HEK293 (cell line): ENCODE measurements around the gene MVB12B.

Experiments
- CTCF ChIA-PET: fragments of 350-600 bp; formaldehyde crosslinking; extraction: SDS; loops from one replicate; lab custom pipeline; 2021; ENCODE audit warnings: antibody characterized with exemption; lab: Yijun Ruan, JAX
- POLR2A ChIA-PET: fragments of 300-600 bp; formaldehyde crosslinking; extraction: SDS; loops from one replicate; lab custom pipeline; 2020; ENCODE audit warnings: antibody characterized with exemption, inconsistent platforms; lab: Yijun Ruan, JAX
- H3K27ac ChIP-seq: fragments of 200-500 bp; sonication (Bioruptor generic); 2 replicates; pipeline ENCODE4 v1.5.1; 2014; ENCODE audit warnings: low read depth, low read length, control low read depth, inconsistent platforms; ENCODE audit errors: extremely low read depth
- H3K36me3 ChIP-seq, 2 experiments: fragments of 200-500 bp in 1 of 2; sonication (Bioruptor generic) in 1 of 2; 1 replicate in 1 of 2; 2 replicates in 1 of 2; pipeline ENCODE4 v1.5.1; 2014 to 2017; ENCODE audit warnings: inconsistent platforms in 2 of 2, low read length in 2 of 2; ENCODE audit not compliant: control insufficient read depth in 2 of 2, insufficient read depth in 1 of 2
- H3K4me1 ChIP-seq: fragments of 200-500 bp; sonication (Bioruptor generic); 2 replicates; pipeline ENCODE4 v1.5.1; 2014; ENCODE audit warnings: mild to moderate bottlenecking, low read length, inconsistent platforms; ENCODE audit not compliant: control insufficient read depth, insufficient read depth
- H3K4me3 ChIP-seq: 2 replicates; pipeline ENCODE4 v1.5.1; 2011; ENCODE audit warnings: low read depth, mild to moderate bottlenecking, control low read depth, low read length, moderate library complexity
- H3K9me3 ChIP-seq: fragments of 200-500 bp; sonication (Bioruptor generic); 2 replicates; pipeline ENCODE4 v1.5.1; 2014; ENCODE audit warnings: low read depth, low read length, inconsistent platforms; ENCODE audit not compliant: control insufficient read depth, insufficient read depth
- SCRT1 ChIP-seq: fragments of 450-650 bp; formaldehyde crosslinking; IDR thresholded peaks from 2 replicates; pipeline ENCODE4 v1.5.1; 2016; ENCODE audit warnings: missing biosample characterization, missing genetic modification characterization, borderline replicate concordance
- TCF7L2 ChIP-seq: IDR thresholded peaks from 2 replicates; pipeline ENCODE4 v1.6.1; 2011; ENCODE audit warnings: low read depth, mild to moderate bottlenecking, inconsistent platforms, low read length, moderate library complexity, borderline replicate concordance
- TSHZ1 ChIP-seq: fragments of 450-650 bp; formaldehyde crosslinking; IDR thresholded peaks from 2 replicates; pipeline ENCODE4 v1.5.1; 2016; ENCODE audit warnings: missing biosample characterization, missing genetic modification characterization, borderline replicate concordance
- ZBTB11 ChIP-seq: fragments of 450-650 bp; formaldehyde crosslinking; conservative IDR thresholded peaks from 2 replicates; pipeline ENCODE4 v1.5.1; 2016; ENCODE audit warnings: low read depth, missing biosample characterization, missing genetic modification characterization
- ZBTB21 ChIP-seq: fragments of 450-650 bp; formaldehyde crosslinking; IDR thresholded peaks from 2 replicates; pipeline ENCODE4 v1.5.1; 2017; ENCODE audit warnings: missing biosample characterization, missing genetic modification characterization
- ZBTB8A ChIP-seq: fragments of 450-650 bp; formaldehyde crosslinking; IDR thresholded peaks from 2 replicates; pipeline ENCODE4 v1.5.1; 2016; ENCODE audit warnings: missing biosample characterization, missing genetic modification characterization
- ZFP37 ChIP-seq: fragments of 450-650 bp; formaldehyde crosslinking; IDR thresholded peaks from 2 replicates; pipeline ENCODE4 v1.5.1; 2016; ENCODE audit warnings: missing biosample characterization, missing genetic modification characterization
- ZIC2 ChIP-seq: fragments of 450-650 bp; formaldehyde crosslinking; IDR thresholded peaks from 2 replicates; pipeline ENCODE4 v1.5.1; 2016; ENCODE audit warnings: missing biosample characterization, missing genetic modification characterization
- ZNF221 ChIP-seq: fragments of 450-650 bp; formaldehyde crosslinking; IDR thresholded peaks from 2 replicates; pipeline ENCODE4 v1.5.1; 2017; ENCODE audit warnings: missing biosample characterization, missing genetic modification characterization, borderline replicate concordance
- ZNF223 ChIP-seq: fragments of 450-650 bp; formaldehyde crosslinking; IDR thresholded peaks from 2 replicates; pipeline ENCODE4 v1.5.1; 2016; ENCODE audit warnings: missing biosample characterization, missing genetic modification characterization
- ZNF670 ChIP-seq: fragments of 450-650 bp; formaldehyde crosslinking; IDR thresholded peaks from 2 replicates; pipeline ENCODE4 v1.5.1; 2016; ENCODE audit warnings: missing biosample characterization, missing genetic modification characterization, low read depth
- TF ChIP-seq, protein P1 (sequence below): sonication (generic); formaldehyde crosslinking; IDR thresholded peaks from 2 replicates; pipeline ENCODE4 v1.8.1; 2022; ENCODE audit warnings: mild to moderate bottlenecking, moderate library complexity, missing genetic modification reagents
- TF ChIP-seq, protein P2 (sequence below): fragments of 450-650 bp; formaldehyde crosslinking; IDR thresholded peaks from 2 replicates; pipeline ENCODE4 v1.5.1; 2016; ENCODE audit warnings: missing biosample characterization, missing genetic modification characterization
- TF ChIP-seq, protein P3 (sequence below): fragments of 450-650 bp; formaldehyde crosslinking; IDR thresholded peaks from 2 replicates; pipeline ENCODE4 v1.5.1; 2017; ENCODE audit warnings: missing biosample characterization, missing genetic modification characterization

MVB12B gene

DNA sequence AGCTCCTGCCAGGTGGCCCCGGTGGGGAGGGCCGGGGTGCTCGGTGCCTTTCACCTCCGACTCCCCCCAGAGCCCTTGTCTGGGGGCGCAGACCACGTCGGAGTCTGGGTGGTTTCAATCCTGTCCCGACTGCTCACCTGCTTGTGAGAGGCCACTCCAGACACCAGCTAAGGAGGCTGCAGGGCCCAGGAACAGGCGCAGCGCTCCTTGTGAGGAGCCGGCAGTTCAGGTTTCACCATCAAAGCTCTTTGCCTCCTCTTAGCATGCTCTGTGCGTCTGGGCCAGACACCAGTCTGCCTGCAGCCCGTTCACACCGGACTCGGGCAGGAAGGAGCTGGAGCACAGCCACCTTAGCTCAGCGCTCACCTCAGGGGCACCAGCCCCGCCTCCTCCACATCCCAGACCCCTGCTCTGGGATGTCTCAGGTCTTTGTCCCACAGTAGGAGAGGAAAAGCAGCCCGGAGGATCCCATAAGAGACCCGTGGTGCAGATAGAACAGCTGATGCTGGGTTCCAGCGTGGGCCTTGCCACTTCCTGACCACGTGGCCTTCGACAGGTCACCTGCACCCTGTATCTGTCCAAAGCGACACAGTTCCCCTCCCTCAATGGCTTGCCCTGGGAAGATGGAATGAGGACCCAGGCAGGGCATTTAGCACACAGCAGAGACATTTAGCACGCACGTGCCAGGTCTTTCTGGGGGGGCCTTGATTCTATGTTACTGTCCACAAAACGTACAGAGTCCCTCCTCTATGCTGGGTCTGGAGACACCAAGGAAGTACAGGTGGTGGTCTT is 180.9 kb downstream of the MVB12B start:
- Histone ChIP-seq H3K4me1 (no peaks in the 10 kb centered on the region), H3K9me3 (no peaks in the 10 kb centered on the region), H3K27ac (no peak overlapping the region), H3K4me3 (no peak overlapping the region), H3K36me3 (peaks cover 0 to 4% of the 10 kb centered on the region in 2 experiments; a peak in 1 of 3 replicates)
- ChIA-PET POLR2A (no interaction called here), CTCF (interaction anchor here (0.7 to 6.9 kb wide), 6 partner anchors 8 to 282 kb away, joined by 3 to 62 read pairs (median 4); no protein-coding TSS in a partner anchor)
- TF ChIP-seq, protein P1, sequence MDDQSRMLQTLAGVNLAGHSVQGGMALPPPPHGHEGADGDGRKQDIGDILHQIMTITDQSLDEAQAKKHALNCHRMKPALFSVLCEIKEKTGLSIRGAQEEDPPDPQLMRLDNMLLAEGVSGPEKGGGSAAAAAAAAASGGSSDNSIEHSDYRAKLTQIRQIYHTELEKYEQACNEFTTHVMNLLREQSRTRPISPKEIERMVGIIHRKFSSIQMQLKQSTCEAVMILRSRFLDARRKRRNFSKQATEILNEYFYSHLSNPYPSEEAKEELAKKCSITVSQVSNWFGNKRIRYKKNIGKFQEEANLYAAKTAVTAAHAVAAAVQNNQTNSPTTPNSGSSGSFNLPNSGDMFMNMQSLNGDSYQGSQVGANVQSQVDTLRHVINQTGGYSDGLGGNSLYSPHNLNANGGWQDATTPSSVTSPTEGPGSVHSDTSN, result no peak
- TF ChIP-seq, protein P2, sequence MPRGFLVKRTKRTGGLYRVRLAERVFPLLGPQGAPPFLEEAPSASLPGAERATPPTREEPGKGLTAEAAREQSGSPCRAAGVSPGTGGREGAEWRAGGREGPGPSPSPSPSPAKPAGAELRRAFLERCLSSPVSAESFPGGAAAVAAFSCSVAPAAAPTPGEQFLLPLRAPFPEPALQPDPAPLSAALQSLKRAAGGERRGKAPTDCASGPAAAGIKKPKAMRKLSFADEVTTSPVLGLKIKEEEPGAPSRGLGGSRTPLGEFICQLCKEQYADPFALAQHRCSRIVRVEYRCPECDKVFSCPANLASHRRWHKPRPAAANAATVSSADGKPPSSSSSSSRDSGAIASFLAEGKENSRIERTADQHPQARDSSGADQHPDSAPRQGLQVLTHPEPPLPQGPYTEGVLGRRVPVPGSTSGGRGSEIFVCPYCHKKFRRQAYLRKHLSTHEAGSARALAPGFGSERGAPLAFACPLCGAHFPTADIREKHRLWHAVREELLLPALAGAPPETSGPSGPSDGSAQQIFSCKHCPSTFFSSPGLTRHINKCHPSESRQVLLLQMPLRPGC, result no peak
- no peak for TF ChIP-seq ZBTB8A
- no peak for TF ChIP-seq ZBTB11 (tag by site-specific recombination)
- no peak for TF ChIP-seq ZNF221 (tag by site-specific recombination)
- no peak for TF ChIP-seq ZFP37 (tag by site-specific recombination)
- no peak for TF ChIP-seq ZBTB21
- TF ChIP-seq, protein P3, sequence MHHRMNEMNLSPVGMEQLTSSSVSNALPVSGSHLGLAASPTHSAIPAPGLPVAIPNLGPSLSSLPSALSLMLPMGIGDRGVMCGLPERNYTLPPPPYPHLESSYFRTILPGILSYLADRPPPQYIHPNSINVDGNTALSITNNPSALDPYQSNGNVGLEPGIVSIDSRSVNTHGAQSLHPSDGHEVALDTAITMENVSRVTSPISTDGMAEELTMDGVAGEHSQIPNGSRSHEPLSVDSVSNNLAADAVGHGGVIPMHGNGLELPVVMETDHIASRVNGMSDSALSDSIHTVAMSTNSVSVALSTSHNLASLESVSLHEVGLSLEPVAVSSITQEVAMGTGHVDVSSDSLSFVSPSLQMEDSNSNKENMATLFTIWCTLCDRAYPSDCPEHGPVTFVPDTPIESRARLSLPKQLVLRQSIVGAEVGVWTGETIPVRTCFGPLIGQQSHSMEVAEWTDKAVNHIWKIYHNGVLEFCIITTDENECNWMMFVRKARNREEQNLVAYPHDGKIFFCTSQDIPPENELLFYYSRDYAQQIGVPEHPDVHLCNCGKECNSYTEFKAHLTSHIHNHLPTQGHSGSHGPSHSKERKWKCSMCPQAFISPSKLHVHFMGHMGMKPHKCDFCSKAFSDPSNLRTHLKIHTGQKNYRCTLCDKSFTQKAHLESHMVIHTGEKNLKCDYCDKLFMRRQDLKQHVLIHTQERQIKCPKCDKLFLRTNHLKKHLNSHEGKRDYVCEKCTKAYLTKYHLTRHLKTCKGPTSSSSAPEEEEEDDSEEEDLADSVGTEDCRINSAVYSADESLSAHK (tag by site-specific recombination), result no peak
- TF ChIP-seq TCF7L2, result no peak
- TF ChIP-seq ZNF670 (tag by site-specific recombination), result no peak
- TF ChIP-seq SCRT1 (tag by site-specific recombination), result no peak
- TF ChIP-seq TSHZ1 (tag by site-specific recombination), result no peak
- TF ChIP-seq ZNF223 (tag by site-specific recombination), result no peak
- TF ChIP-seq ZIC2 (tag by site-specific recombination), result no peak
